Loucy (cell line): Measurements from ENCODE around the gene CAMK2D.

Experiments used
- H2AFZ ChIP-seq: fragments of 200-600 bp; sonication (generic); 2 replicates; pipeline ENCODE4 v1.6.0; 2016; ENCODE audit warnings: antibody characterized with exemption, mild to moderate bottlenecking, low read length, moderate library complexity
- H3F3A ChIP-seq: fragments of 200-600 bp; 2 replicates; pipeline ENCODE4 v1.6.0; 2016; ENCODE audit warnings: antibody characterized with exemption, low read depth, mild to moderate bottlenecking
- H3K27me3 ChIP-seq: fragments of 200-600 bp; sonication (generic); 2 replicates; pipeline ENCODE4 v1.6.1; 2014; ENCODE audit warnings: low read length, mild to moderate bottlenecking; ENCODE audit not compliant: insufficient read depth, poor library complexity, severe bottlenecking
- H3K36me3 ChIP-seq: fragments of 200-600 bp; sonication (generic); 2 replicates; pipeline ENCODE4 v1.6.1; 2016; ENCODE audit warnings: low read length; ENCODE audit not compliant: insufficient read depth
- H3K4me1 ChIP-seq: fragments of 200-600 bp; sonication (generic); 2 replicates; pipeline ENCODE4 v1.5.1; 2014; ENCODE audit warnings: low read length, mild to moderate bottlenecking; ENCODE audit not compliant: insufficient read depth, poor library complexity, severe bottlenecking
- H3K4me2 ChIP-seq: fragments of 200-600 bp; sonication (generic); 2 replicates; pipeline ENCODE4 v1.6.0; 2014; ENCODE audit warnings: antibody characterized with exemption, low read length, low read depth, mild to moderate bottlenecking; ENCODE audit not compliant: poor library complexity, severe bottlenecking
- H3K4me3 ChIP-seq: fragments of 200-600 bp; sonication (generic); 2 replicates; pipeline ENCODE4 v1.5.1; 2014; ENCODE audit warnings: low read length, mild to moderate bottlenecking, mixed read lengths; ENCODE audit not compliant: poor library complexity, severe bottlenecking
- H3K79me2 ChIP-seq: fragments of 200-600 bp; sonication (generic); 2 replicates; pipeline ENCODE4 v1.6.1; 2014; ENCODE audit warnings: low read length; ENCODE audit not compliant: insufficient read depth
- H3K9ac ChIP-seq: fragments of 200-600 bp; sonication (generic); 2 replicates; pipeline ENCODE4 v1.6.0; 2014; ENCODE audit warnings: mild to moderate bottlenecking, low read depth, low read length, moderate library complexity; ENCODE audit not compliant: poor library complexity, severe bottlenecking
- H3K9me2 ChIP-seq: fragments of 200-600 bp; sonication (generic); replicated peaks from 2 replicates; pipeline ENCODE4 v1.6.1; 2016; ENCODE audit warnings: low read depth, low read length, mixed read lengths
- H3K9me3 ChIP-seq: fragments of 200-600 bp; sonication (generic); 2 replicates; pipeline ENCODE4 v1.6.1; 2014; ENCODE audit warnings: mild to moderate bottlenecking, antibody characterized with exemption, low read length, low read depth; ENCODE audit not compliant: insufficient read depth
- H4K20me1 ChIP-seq: fragments of 200-600 bp; sonication (generic); 2 replicates; pipeline ENCODE4 v1.6.0; 2014; ENCODE audit warnings: antibody characterized with exemption, low read length, mild to moderate bottlenecking; ENCODE audit not compliant: insufficient read depth, poor library complexity, severe bottlenecking
- EZH2phosphoT487 ChIP-seq: fragments of 200-600 bp; IDR thresholded peaks from 2 replicates; pipeline ENCODE4 v1.6.1; 2018; ENCODE audit warnings: antibody characterized with exemption, mild to moderate bottlenecking, moderate library complexity, borderline replicate concordance
- TF ChIP-seq, protein P1 (sequence below): fragments of 200-600 bp; sonication (generic); conservative IDR thresholded peaks from 2 replicates; pipeline ENCODE4 v1.5.1; 2014; ENCODE audit warnings: mild to moderate bottlenecking, antibody characterized with exemption, low read length

The CAMK2D gene

DNA sequence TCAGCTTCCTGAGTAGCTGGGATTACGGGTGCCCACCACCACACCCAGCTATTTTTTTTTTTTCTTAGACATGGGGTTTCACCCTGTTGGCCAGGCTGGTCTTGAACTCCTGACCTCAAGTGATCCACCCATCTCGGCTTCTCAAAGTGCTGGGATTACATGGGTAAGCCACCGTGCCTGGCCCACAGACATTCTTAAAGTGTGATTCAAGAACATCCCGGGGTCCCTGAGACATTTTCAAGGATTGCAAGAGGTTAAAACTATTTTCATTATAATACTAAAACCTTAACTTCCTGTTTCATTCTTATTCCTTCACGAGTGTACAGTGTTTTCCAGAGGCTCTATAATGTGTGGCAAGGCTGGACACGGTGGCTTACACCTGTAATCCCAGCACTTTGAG lies 318.7 kb downstream of the CAMK2D start:
- no peaks in the 10 kb centered on the region for H4K20me1 ChIP-seq
- no peak overlapping the region for H2AFZ ChIP-seq
- H3K4me1 ChIP-seq = no peaks in the 10 kb centered on the region
- H3K4me2 ChIP-seq = no peak overlapping the region
- H3K36me3 ChIP-seq = no peaks in the 10 kb centered on the region
- no peaks in the 10 kb centered on the region for H3K9me3 ChIP-seq
- H3K4me3 ChIP-seq = no peak overlapping the region
- no peaks in the 10 kb centered on the region for H3K27me3 ChIP-seq
- TF ChIP-seq, protein P1, sequence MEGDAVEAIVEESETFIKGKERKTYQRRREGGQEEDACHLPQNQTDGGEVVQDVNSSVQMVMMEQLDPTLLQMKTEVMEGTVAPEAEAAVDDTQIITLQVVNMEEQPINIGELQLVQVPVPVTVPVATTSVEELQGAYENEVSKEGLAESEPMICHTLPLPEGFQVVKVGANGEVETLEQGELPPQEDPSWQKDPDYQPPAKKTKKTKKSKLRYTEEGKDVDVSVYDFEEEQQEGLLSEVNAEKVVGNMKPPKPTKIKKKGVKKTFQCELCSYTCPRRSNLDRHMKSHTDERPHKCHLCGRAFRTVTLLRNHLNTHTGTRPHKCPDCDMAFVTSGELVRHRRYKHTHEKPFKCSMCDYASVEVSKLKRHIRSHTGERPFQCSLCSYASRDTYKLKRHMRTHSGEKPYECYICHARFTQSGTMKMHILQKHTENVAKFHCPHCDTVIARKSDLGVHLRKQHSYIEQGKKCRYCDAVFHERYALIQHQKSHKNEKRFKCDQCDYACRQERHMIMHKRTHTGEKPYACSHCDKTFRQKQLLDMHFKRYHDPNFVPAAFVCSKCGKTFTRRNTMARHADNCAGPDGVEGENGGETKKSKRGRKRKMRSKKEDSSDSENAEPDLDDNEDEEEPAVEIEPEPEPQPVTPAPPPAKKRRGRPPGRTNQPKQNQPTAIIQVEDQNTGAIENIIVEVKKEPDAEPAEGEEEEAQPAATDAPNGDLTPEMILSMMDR = no peak
- no peak for TF ChIP-seq EZH2phosphoT487
- no peaks in the 10 kb centered on the region for H3F3A ChIP-seq
- no peaks in the 10 kb centered on the region for H3K9me2 ChIP-seq
- H3K9ac ChIP-seq = no peak overlapping the region
- H3K79me2 ChIP-seq = no peaks in the 10 kb centered on the region

DNA sequence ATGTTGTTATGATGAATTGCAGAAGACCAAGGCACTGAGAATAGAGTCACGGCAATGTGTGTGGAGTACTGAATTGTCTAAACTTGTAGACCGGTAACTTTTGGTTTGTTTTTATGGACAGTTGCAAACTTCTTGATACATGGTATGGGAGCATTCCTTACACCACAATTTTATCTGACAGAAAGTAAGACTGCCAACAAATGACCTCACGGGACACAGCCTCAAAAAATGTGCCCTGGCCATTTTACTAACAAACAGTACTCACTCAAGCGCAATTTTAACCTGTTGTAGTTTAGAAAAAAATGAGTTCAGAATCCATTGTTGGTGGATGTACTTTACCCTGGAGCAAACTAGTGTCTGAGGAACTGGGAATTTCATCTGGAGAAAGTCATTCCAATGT lies 321.2 kb downstream of the CAMK2D start:
- H3F3A ChIP-seq = no peaks in the 10 kb centered on the region
- no peak overlapping the region for H3K9ac ChIP-seq
- no peaks in the 10 kb centered on the region for H3K36me3 ChIP-seq
- H3K27me3 ChIP-seq = no peaks in the 10 kb centered on the region
- peaks cover 14% of the 10 kb centered on the region for H3K4me1 ChIP-seq
- TF ChIP-seq, protein P1 = no peak
- no peak for TF ChIP-seq EZH2phosphoT487
- no peaks in the 10 kb centered on the region for H3K9me3 ChIP-seq
- H2AFZ ChIP-seq = no peak overlapping the region
- no peaks in the 10 kb centered on the region for H3K9me2 ChIP-seq
- H4K20me1 ChIP-seq = no peaks in the 10 kb centered on the region
- no peak overlapping the region for H3K4me2 ChIP-seq
- H3K79me2 ChIP-seq = no peaks in the 10 kb centered on the region
- H3K4me3 ChIP-seq = no peak overlapping the region

DNA sequence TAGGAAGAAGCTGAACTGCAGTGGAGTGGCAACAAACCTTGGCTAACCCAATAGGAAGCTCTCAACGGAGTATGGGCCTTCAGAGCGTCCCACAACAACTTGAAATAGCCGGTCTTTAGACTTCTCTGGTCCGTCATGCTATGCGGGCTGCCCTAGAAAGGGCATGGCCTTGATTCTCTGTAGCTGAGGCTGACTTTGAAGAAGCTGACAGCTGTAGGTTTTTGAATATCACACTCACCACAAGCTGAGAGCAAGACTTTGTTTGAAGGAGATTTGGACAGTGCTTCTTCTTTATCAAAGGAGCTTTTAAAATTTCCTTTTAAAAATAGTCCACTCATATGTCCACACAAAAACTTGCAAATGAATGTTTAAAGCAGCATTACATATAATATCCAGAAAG lies 322.9 kb downstream of the CAMK2D start:
- H3K4me1 ChIP-seq = peaks cover 14% of the 10 kb centered on the region

More for the DNA sequence above, 322.9 kb downstream of the CAMK2D start:
- Histone ChIP-seq H3K27me3 (no peaks in the 10 kb centered on the region), H3K36me3 (no peaks in the 10 kb centered on the region), H3K9me2 (no peaks in the 10 kb centered on the region), H3K4me2 (no peak overlapping the region), H3F3A (no peaks in the 10 kb centered on the region), H3K4me3 (no peak overlapping the region), H2AFZ (no peak overlapping the region), H3K9me3 (no peaks in the 10 kb centered on the region), H3K79me2 (no peaks in the 10 kb centered on the region), H4K20me1 (no peaks in the 10 kb centered on the region), H3K9ac (no peak overlapping the region)
- TF ChIP-seq, protein P1 = no peak
- no peak for TF ChIP-seq EZH2phosphoT487
